Measurements from ENCODE around the gene TCL1B.

The TCL1B gene

DNA sequence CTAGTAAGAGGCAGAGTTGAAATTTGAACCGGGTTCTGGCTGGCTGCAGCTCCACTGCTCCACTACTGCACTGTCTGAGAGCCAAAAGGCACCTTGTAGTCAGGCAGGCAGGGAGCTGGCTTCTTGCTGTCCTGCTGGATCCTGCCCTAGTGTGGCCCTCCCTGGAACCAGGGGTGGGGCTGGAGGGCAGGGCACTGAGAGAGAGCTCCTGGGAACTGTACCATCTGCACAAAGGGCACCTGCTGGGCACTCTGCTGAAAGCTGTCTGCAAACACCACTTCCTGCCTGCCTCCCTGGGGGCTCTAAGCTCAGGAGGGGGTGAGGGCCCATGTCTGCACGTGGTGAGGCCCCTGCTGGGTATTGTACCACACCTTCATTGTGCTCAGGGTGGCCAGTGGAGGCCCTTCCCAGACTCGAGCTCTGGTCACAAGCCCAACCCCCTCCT is 19.0 kb upstream of the TCL1B start:
- no peak for DNase-seq

DNA sequence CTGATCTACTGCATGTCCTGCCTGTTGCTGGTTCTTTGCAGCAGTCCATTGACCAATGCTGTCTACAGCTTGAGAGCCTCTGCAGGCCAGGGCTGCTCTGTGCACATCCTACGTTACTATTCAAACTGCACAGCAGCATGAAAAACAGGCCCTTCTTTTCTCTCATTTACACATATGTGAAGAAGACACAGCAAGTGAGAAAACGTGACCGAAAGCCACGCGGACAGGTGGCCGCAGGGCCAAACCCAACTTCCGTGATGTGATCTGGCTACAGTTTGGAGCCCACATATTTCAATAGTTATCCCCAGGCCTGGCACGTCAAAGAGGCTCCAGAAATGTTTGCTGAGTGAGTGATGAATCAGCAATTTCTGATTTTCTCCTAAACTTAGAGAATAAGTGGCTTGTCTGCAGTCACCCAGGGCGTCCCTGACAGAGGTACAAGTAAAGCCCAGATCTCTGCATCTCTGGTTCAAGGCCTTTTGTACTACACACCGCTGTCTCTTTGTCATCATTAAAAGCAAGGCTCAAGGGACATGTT is 17.9 kb upstream of the TCL1B start:
- no peak for DNase-seq

DNA sequence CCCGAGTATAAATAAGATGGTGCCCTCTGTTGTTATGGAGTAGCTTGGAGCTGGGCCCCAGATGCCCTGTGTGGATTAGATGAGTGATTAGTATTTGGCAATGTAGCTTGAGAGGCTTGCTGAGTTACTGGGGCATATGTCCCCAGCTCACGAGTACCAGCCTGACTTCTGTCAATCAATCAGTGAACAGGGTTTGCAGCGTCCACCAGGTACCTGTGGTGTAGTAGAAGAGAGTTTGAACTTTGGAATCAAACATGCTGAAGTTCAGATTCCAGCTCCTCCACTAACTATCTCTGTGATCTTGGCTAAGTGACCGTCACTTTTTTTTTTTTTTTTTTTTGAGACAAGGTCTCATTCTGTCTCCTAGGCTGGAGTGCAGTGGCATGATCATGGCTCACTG is 11.6 kb upstream of the TCL1B start:
- no peak for DNase-seq

DNA sequence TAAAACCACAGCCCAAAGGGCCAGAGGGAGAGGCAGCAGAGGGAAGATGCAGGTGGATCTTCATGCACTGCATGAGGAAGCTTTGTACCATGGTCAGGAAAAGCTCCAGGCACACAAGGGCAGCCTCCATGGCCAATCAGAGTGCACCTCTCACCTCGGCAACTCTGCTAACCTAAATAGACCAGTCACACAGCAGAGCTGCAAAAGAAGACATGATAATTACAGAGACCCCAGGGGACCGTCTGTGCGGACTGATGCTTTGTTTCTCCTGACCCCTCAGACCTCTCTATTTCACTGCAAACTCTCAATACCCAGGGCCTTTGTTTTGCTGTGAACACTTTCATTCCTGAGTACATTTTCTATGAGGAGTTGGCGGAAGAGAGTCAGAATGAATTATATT is 10.7 kb upstream of the TCL1B start:
- no peak for DNase-seq

DNA sequence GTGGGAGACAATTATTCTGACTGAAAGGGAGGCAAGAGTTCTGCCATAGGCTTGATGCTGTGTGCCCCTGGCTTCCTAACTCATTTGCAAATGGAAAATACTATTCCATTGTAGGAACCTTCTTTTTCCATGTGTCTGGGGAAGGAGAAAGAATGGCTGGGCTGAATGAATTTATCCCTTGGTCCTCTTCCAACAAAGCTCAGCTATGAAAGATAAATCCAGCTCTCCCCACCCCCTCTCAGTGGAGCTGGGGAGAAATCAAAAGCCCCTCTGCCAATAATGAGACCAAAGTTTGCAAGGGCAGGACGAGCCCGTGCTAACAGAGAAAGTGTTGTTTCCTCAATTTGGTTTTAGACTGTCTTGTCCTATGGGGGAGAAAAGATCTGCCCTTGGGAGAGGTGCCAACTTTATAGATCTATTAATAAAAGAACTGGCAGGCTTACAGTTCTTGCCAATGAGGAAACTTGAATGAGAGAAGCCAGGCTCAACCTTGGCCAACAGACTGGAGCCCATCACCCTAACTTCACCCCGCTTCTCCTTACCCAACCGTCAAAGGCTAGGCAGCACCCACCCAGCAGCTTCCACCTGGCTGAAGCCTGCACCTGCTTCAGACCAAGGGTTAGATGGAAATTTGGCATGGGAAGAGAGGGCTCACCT is 8.9 kb upstream of the TCL1B start:
- no peak for DNase-seq

DNA sequence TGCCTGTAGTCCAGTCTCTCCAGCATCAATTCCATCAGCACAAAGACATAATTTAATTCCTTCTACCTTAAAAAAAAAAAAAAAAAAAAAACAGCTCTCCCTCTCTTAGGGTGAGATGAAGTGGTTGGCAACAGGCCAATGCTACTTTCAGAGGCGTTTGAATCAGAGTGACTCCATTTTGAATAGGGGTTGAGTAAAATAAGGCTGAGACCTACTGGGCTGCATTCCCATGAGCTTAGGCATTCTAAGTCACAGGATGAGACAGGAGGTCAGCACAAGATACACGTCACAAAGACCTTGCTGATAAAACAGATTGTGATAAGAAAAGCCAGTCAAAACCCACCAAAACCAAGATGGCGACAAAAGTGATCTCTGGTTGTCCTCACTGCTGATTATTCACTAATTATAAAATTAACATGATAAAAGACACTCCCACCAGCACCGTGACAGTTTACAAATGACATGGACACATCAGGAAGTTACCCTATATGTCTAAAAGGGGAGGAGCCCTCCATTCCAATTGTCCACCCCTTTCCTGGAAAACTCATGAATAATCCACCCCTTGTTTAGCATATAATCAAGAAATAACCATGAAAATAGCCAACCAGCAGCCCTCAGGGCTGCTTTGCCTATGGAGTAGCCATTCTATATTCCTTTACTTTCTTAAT is 6.9 kb upstream of the TCL1B start:
- no peak for DNase-seq

DNA sequence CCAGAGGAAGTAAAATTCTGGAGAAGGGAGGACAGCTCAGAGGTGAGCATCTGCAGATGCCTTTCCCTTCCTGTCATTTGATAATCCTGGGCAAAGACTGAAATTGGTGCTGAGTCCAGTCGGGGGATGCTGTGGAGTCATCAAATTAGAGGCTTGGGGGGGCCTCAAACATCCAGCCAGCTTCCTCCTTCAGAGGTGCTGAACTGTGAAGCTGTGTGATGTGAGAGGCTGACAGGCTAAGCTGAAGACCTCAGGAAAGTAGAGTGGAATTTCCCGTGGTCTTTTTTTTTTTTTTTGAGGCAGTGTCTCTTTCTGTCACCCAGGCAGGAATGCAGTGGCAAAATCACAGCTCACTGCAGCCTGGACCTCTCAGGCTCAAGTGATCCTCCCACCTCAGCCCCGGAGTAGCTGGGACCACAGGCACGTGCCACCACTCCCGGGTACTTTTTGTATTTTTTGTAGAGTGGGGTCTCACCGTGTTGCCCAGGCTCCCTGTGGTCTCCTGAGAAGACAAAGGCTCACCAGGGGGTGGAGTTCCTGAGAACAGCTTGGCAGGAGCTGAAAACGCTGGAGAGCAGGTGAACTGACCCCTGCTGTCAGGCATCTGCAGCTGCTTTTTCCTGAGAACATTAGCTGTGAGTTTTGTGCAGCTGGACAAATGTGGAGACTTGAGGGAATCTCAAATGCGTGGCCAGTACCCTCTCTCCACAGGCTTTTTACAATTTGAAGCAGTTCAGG is 6.1 kb upstream of the TCL1B start:
- DNase-seq: no peak

DNA sequence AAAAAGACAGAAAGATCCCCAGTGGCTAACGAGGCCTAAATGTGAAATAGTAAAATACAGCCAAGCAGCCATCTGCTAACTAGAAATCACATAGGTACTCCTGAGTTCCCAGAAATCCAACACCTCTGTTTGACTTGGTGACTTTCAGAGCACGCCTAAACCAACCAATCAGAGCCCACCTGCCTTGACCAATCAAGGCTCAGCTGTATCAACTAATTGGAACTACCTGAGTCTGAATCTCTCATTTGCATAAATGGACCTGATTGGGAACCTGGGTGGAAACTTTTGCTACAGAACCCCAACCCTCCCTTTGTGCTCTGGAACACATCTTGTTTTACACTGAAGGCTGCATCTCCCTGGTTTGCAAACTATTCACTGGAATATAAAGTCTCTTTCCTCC is 5.1 kb upstream of the TCL1B start:
- DNase-seq: no peak

DNA sequence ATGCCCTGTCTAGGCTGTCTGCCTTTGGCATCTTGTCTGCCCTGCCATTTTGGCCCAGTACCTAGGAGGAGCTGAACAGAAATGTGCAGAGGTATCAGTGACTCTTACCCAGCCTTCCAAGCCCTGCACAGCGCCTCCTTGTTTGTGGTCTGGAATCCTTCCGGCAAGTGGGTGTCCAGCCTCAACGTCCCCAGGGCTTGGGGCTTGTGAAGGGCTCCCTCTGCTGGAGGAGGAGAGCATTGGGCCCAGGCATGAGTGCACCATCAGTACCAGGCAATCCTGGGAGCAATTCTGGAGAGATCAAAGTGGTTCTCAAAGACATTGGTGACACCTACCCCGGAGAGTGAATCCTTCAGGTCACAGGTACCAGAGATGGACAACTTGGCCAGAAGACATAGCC is 2.4 kb upstream of the TCL1B start:
- DNase-seq: peak; percentile 4 to 22

DNA sequence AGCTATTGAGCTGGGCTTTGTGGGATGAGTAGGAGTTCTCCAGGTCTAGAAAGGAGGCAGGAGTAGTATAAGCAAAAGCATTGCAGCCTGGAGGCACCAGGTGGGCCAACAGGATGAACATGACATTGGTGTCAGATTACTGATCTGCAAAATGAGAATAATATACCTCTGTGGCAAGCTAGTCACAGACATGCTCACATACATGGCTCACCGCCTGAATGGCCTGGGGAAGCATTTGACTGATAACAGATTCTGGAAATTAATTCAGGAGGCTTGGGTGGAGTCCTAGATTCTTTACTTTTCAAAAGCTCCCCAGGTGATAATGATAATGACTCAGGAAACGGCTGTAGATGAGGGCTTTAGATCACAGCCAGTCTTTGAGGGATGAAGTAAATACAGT is 709 bp downstream of the TCL1B start:
- no peak for DNase-seq

DNA sequence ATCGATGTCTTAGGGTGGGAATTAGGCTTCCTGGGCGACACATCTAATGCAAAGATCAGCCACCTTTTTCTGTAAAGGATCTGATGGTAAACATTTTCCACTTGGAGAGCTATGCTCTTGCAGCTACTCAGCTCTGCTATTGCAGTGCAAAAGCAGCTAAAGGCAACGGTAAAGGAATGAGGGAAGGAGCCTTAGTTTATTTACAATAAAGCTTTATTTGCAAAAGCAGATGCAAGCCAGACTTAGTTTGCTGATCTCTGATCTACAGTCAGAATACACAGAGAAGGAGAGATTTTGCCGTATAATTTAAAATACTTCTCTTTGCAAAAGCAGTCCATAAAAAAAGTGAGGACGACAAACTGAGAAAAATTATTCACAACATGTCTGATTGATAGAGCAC is 3.2 kb downstream of the TCL1B start:
- no peak for DNase-seq

DNA sequence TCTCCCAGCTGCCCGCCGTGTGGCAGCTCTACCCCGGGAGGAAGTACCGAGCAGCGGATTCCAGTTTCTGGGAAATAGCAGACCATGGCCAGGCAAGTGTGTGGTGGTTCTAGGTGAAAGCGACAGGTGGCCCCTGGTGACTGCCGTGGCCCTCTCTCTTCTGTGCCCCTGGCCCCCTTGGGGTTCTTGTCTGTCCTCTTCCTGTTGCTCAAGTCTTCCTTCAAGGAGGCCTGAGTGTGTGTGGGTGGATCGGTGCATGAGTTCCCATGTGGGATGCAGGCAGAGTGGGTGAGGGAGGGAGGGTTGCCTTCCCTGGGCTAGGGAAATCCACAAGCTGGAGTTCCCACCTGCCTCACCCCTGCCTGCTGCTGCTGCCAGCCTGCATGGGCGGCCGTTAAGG is 4.6 kb downstream of the TCL1B start:
- no peak for DNase-seq

DNA sequence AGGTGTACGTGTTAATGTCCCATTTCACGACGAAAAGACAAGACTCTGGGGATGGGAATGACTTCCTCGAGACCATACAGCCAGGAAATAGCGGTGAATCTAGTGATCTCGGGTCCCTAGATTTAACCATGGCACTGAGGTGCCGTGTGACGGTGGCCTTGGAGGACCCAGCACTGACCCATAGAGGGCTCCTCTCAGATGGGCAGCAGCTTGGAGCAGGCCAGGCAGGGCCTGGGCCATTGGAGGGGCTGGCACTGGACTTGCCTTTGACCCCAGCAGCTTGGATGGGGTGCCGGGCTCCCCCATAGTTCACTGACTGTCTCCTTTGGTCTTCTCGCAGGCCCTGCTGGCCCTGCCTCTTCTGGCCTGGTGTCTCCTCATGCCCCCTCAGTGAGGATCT is 5.4 kb downstream of the TCL1B start:
- no peak for DNase-seq

DNA sequence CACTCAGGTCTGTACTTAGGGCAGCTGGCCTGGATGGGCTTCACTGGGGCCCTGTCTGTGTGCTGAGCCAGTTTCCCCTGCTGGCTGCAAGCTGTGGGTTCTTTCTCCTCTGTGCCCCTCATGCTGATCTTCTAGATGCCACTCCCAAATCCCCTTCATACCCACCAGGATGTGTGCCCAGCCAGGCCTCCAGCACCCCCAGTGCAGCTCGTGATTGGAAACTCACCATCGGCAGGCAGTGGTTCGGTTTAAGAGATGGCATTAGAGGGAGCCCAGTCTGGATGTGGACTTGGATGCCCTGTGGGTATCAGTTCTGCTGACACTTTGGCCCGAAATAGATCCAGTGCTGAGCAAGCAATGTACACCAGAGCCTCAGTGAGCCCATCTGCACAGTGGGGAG is 5.9 kb downstream of the TCL1B start:
- no peak for DNase-seq

DNA sequence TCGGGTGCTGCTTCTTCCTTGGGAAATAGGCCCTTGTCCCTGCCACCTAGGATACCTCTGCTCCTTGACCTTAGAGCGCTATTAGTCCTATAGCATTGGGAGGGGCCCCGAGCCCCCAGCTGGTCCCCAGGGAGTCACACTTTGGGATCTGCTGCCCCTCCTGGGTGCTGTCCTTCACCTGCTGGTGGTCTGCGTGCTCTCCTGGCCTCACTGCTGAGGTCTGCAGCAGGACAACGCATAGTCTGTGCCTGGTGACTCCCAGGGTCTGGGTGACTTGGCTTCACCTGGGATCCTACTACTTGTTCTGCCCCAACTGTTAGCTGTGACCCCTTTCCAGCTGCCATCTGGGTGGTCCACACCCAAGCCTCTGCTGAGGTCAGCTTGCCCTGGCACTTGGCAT is 8.8 kb downstream of the TCL1B start:
- no peak for DNase-seq

DNA sequence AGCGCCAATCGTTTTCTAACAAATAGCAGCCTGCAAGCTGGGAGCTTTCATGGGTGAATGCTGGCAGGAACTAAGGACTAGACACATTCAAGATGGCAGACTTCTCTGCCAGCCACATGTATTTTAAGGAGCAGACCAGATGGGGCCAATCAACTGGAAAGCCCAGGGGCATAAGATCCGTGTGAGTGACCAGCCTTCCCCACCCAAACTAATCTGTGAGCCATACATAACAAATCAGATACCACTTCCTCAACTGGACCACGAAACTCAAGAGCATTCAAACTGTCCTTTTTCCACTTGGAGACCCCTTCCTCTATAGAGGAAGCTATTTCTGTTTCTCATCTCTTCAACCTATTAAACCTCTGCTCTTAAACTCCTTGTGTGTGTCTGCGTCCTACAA is 9.7 kb downstream of the TCL1B start:
- no peak for DNase-seq

DNA sequence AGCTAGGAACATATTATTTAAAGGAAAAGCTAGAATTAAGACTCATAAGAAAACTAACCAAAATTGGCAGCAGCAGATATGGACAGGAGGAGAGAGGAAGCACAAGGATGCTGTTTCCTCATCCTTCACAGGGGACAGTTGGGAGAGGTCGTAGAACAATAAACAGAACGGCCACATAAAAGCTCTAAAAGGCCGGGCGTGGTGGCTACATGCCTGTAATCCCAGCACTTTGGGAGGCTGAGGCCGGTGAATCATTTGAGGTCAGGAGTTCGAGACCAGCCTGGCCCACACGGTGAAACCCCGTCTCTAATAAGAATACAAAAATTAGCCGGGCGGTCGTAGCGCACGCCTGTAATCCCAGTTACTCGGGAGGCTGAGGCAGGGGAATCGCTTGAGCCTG is 10.5 kb downstream of the TCL1B start:
- DNase-seq: no peak

DNA sequence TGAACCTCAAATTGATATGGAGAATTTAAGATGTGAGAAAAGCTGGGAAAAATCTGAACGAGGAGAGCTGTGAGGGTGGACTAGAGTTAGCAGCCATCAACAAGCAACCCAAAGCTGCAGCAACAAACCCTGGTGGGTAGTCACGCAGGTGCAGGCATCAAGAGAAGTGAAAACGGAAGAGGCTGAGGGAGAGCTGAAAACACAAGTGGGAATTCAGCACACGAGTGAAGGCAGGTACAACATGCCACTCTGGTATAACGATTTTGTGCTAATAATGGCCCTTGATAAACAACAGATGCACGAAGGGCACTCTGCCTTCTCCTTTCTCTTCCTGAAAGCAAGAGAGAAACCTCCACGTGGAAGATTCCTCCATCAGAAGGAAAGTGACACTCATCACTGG is 11.5 kb downstream of the TCL1B start:
- no peak for DNase-seq

DNA sequence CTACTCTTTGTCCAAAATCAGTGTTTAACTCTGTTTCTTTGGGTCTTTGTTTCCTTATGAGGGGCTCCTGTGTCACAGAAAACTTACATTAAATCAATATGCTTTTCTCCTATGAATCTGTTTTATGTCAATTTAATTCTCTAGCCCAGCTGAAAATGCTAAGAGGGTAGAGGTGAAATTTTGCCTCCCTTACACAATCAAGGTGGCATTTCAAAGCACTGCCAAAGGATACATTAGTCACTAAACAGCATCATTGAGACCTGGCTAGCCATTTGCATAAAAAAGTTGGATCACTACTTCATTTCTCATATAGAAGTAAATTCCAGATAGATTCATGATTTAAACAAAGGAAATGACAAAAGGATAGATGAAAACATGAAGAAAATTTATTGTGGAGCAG is 12.1 kb downstream of the TCL1B start:
- no peak for DNase-seq

DNA sequence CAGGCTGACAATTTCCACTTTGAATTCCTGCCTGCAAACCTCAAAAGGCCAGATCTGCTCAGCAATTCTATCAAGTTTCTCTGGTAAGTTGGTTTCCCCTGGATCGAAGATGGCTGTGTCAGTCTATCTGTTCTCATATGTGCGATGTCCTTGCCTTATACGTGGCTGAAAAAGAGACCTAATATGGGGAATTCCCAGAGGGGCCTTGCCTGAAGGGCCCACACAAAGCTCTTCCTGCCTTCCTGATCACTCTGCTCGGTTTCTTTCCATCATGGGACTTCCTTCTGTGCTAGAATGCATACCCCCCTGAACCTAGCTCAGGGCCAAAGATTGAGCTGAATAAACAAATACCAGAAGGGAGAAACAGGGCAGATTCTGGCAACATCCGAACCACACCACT is 13.2 kb downstream of the TCL1B start:
- no peak for DNase-seq

DNA sequence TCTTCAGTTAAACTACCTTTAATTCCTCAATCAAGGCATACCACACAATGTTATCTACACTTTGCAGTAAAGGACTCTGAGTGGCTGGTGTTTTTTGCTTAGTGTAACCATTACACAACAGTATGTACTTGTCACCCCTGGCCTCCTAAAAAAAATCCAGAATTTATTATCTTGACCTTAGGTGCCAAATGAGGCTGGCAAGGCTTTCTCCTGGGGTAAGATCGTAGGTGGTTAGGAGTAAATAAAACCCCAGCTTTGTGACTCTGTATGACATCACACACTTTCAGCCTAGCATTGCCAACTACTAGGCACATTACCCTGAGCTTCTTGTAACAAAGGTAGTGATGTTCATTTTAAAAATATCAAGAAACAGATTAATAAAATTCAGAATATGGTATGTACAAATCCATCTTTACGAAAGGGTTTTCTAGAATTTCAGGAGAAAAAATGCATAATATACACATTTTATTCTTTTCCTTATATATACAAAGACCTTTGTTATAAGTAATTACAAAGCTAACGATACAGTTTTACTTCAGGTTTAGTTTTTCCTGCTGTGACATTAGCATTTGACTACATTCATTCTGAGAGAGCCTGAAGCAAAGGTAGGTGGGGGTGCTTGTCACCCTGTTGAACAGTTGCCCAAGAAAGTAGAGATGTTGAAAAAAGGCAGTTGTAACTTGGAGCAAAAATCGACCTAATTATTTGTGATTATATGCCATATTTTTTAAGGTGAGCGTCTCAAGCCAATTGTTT is 14.2 kb downstream of the TCL1B start:
- no peak for DNase-seq

DNA sequence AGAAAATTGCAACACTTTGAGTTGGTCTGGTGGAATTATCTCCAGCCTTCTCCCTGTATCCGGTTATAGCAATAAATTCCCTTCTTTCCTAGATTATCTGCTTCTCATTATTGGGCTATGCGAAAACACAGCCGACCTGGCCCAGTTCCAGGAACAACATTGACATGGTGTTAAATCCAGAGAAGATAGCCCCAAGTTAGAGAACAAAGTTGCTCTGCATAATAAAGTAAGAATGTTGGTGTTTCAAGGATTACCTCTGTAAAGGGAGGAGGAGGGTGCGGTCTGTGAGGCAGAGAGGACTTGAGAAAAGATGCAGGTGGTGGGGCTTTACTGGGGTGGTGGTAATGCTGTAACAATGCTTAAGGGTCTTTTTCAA is 15.6 kb downstream of the TCL1B start:
- DNase-seq: no peak

DNA sequence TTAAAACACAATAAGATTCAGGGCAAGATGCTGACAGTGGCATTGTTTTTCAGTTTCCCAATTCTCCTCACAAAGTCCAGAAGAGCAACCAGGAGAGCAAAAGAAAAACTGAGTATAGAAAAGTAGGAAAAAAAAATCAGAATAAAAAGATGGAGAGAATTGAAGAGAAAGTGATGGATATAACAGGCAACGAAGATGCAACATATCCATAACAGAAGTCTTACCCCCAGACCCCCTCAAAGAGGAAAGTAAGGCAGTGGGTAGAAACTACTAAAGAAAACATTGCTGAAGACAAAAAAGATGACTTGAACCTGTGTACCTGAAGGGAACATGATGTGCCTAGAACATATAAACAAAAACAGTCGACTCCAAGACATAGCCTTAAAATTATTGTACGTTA is 17.1 kb downstream of the TCL1B start:
- no peak for DNase-seq

All from AML-193 (cell line).